ENCODE data around the gene PCSK2. TPM values are rescaled to one million over a fixed set of nuclear protein-coding genes. Genes with fewer than 3 reads are reported as not detected.

Gene PCSK2
- total and polyA plus RNA-seq, 4 donors, result 0.51 to 9.8 (median 1.5) TPM

- no peak for TF ChIP-seq CTCF (IDR thresholded peaks at IDR 0.05; ENCODE audit: control extremely low read depth, extremely low read depth)
- peak; percentile 14 for ATAC-seq (ENCODE audit: insufficient read depth, low FRiP score)
- Histone ChIP-seq H3K9me3 (ENCODE audit: control insufficient read depth in 4 of 4, insufficient read depth in 3 of 4, low read length in 3 of 4) (no peaks in the 10 kb centered on the region), H3K9ac (ENCODE audit: insufficient read depth in 1 of 2, low read length in 2 of 2) (no peak overlapping the region), H3K27ac (ENCODE audit: low read depth in 1 of 2, low read length in 1 of 2) (no peak overlapping the region), H3K4me3 (no peak overlapping the region), H3K4me1 (ENCODE audit: control insufficient read depth in 5 of 5, insufficient read depth in 5 of 5, low read length in 5 of 5) (peaks cover 0 to 14% (median 0%) of the 10 kb centered on the region in 5 donors), H3K36me3 (ENCODE audit: control insufficient read depth in 4 of 4, insufficient read depth in 4 of 4, low read length in 4 of 4) (no peaks in the 10 kb centered on the region), H3K27me3 (ENCODE audit: control insufficient read depth in 3 of 3, insufficient read depth in 3 of 3, low read length in 2 of 3) (peaks cover 0 to 68% (median 49%) of the 10 kb centered on the region in 3 donors)
- peak; percentile 1 to 32 (median 10) for DNase-seq
- WGBS, 2 donors, result 2% methylated on average over 37 to 38 of the region's 38 CpGs
These were observed 910 bp upstream of the PCSK2 start for GRCh38 chr20:17225851-17226409.

GRCh38 chr20:17227219-17227575 lies 357 bp downstream of the PCSK2 start:
- Histone ChIP-seq H3K36me3 (ENCODE audit: control insufficient read depth in 4 of 4, insufficient read depth in 4 of 4, low read length in 4 of 4) (no peaks in the 10 kb centered on the region), H3K9ac (ENCODE audit: insufficient read depth in 1 of 2, low read length in 2 of 2) (no peak overlapping the region), H3K27ac (ENCODE audit: low read depth in 1 of 2, low read length in 1 of 2) (no peak overlapping the region), H3K9me3 (ENCODE audit: control insufficient read depth in 4 of 4, insufficient read depth in 3 of 4, low read length in 3 of 4) (no peaks in the 10 kb centered on the region), H3K27me3 (ENCODE audit: control insufficient read depth in 3 of 3, insufficient read depth in 3 of 3, low read length in 2 of 3) (peaks cover 0 to 74% (median 45%) of the 10 kb centered on the region in 3 donors), H3K4me3 (no peak overlapping the region), H3K4me1 (ENCODE audit: control insufficient read depth in 5 of 5, insufficient read depth in 5 of 5, low read length in 5 of 5) (peaks cover 0 to 14% (median 0%) of the 10 kb centered on the region in 5 donors)
- no peak for DNase-seq
- no peak for ATAC-seq (ENCODE audit: insufficient read depth, low FRiP score)
- no peak for TF ChIP-seq CTCF (IDR thresholded peaks at IDR 0.05; ENCODE audit: control extremely low read depth, extremely low read depth)
- 2 to 4% methylated on average over 17 of the region's 17 CpGs for WGBS, 2 donors

- TF ChIP-seq CTCF (IDR thresholded peaks at IDR 0.05; ENCODE audit: control extremely low read depth, extremely low read depth), result no peak
- no peak overlapping the region for H3K4me3 ChIP-seq
- no peaks in the 10 kb centered on the region for H3K36me3 ChIP-seq (ENCODE audit: control insufficient read depth in 4 of 4, insufficient read depth in 4 of 4, low read length in 4 of 4)
- 4 to 6% methylated on average over 33 to 35 of the region's 35 CpGs for WGBS, 2 donors
- peaks cover 0 to 14% (median 0%) of the 10 kb centered on the region in 5 donors for H3K4me1 ChIP-seq (ENCODE audit: control insufficient read depth in 5 of 5, insufficient read depth in 5 of 5, low read length in 5 of 5)
- ATAC-seq (ENCODE audit: insufficient read depth, low FRiP score), result no peak
- no peak overlapping the region for H3K27ac ChIP-seq (ENCODE audit: low read depth in 1 of 2, low read length in 1 of 2)
- no peak overlapping the region for H3K9ac ChIP-seq (ENCODE audit: insufficient read depth in 1 of 2, low read length in 2 of 2)
- H3K27me3 ChIP-seq (ENCODE audit: control insufficient read depth in 3 of 3, insufficient read depth in 3 of 3, low read length in 2 of 3), result peaks cover 0 to 76% (median 45%) of the 10 kb centered on the region in 3 donors
- DNase-seq, result peak; percentile 18 to 29 (median 18)
- no peaks in the 10 kb centered on the region for H3K9me3 ChIP-seq (ENCODE audit: control insufficient read depth in 4 of 4, insufficient read depth in 3 of 4, low read length in 3 of 4)
These were observed 1.1 kb downstream of the PCSK2 start for GRCh38 chr20:17227669-17228623.

All from lung (tissue), 12 donors.